ENCODE measurements around the gene HGS. TPM values are rescaled to one million over a fixed set of nuclear protein-coding genes. Genes with fewer than 3 reads are reported as not detected.

The HGS gene
- total and polyA plus RNA-seq, 2 of the 13 experiments (the other 11 are each of a cell fraction or from before 2014, with no cell fraction given): 73.3 to 78.1 TPM

- peak; percentile 87; the same call in 1 of the 2 replicates for TF ChIP-seq UBTF (CRISPR knock-in tag; IDR thresholded peaks at IDR 0.05)
- peak; percentile 89 for TF ChIP-seq TFDP1 (CRISPR knock-in tag; IDR thresholded peaks at IDR 0.05; ENCODE audit: borderline replicate concordance)
- TF ChIP-seq TMF1 (CRISPR knock-in tag; IDR thresholded peaks at IDR 0.05; ENCODE audit: low read depth): no peak
- no peak for TF ChIP-seq ATM (IDR thresholded peaks at IDR 0.05; ENCODE audit: borderline replicate concordance)
- TF ChIP-seq ZNF569 (CRISPR knock-in tag; IDR thresholded peaks at IDR 0.05; ENCODE audit: borderline replicate concordance): no peak
- TF ChIP-seq FOXP1 (IDR thresholded peaks at IDR 0.05): no peak
- no peak for TF ChIP-seq FOXP1 (CRISPR knock-in tag; IDR thresholded peaks at IDR 0.05)
- peak; percentile 78 for TF ChIP-seq CSRNP1 (CRISPR knock-in tag; IDR thresholded peaks at IDR 0.05)
- TF ChIP-seq HHEX (CRISPR knock-in tag; IDR thresholded peaks at IDR 0.05): no peak; the same call in 1 of the 2 replicates
- TF ChIP-seq BCL3 (CRISPR knock-in tag; IDR thresholded peaks at IDR 0.05): peak; percentile 81
- TF ChIP-seq ELK4 (CRISPR knock-in tag; IDR thresholded peaks at IDR 0.05; ENCODE audit: borderline replicate concordance): peak; percentile 71; the same call in 1 of the 2 replicates
- 0 out of 2 replicates have a peak, but pooled peaks have one; percentile 45 for TF ChIP-seq ZNF263 (CRISPR knock-in tag; IDR thresholded peaks at IDR 0.05)
- TF ChIP-seq SALL1 (CRISPR knock-in tag; IDR thresholded peaks at IDR 0.05): peak; percentile 87
- TF ChIP-seq GMEB1 (CRISPR knock-in tag; IDR thresholded peaks at IDR 0.05; ENCODE audit: borderline replicate concordance): peak; percentile 91
- TF ChIP-seq ZNF225 (CRISPR knock-in tag; IDR thresholded peaks at IDR 0.05): peak; percentile 75
- TF ChIP-seq ZNF24 (IDR thresholded peaks at IDR 0.05): 0 out of 2 replicates have a peak, but pooled peaks have one; percentile 17
- TF ChIP-seq LCORL (IDR thresholded peaks at IDR 0.05): no peak
- peak; percentile 27; the same call in 1 of the 2 replicates for TF ChIP-seq LCORL (CRISPR knock-in tag; IDR thresholded peaks at IDR 0.05)
These were observed 17.2 kb upstream of the HGS start, which contains the start of the genes CCDC137 and OXLD1 (continued) for GRCh38 chr17:81666342-81667191.
